IMR-90 (cell line): ENCODE results near the gene PGS1.

Experiments
- BHLHE40 ChIP-seq: fragments of 150-350 bp; IDR thresholded peaks from 2 replicates; pipeline ENCODE4 v1.6.1; 2016; ENCODE audit warnings: mild to moderate bottlenecking, low read depth, low read length
- CEBPB ChIP-seq: IDR thresholded peaks from 2 replicates; pipeline ENCODE4 v1.6.1; 2012; ENCODE audit warnings: low read depth, low read length, improper control_type of control experiment
- CHD1 ChIP-seq: IDR thresholded peaks from 2 replicates; pipeline ENCODE4 v1.6.1; 2012; ENCODE audit warnings: low read depth, low read length, improper control_type of control experiment
- FOS ChIP-seq: fragments of 150-350 bp; IDR thresholded peaks from 2 replicates; pipeline ENCODE4 v1.6.1; 2016; ENCODE audit warnings: low read depth, low read length
- MAFK ChIP-seq: IDR thresholded peaks from 2 replicates; pipeline ENCODE4 v1.6.1; 2012; ENCODE audit warnings: low read depth, low read length, improper control_type of control experiment
- MAZ ChIP-seq: IDR thresholded peaks from 2 replicates; pipeline ENCODE4 v1.6.1; 2012; ENCODE audit warnings: low read depth, mild to moderate bottlenecking, low read length, improper control_type of control experiment, moderate library complexity, borderline replicate concordance
- MXI1 ChIP-seq: IDR thresholded peaks from 2 replicates; pipeline ENCODE4 v1.6.1; 2012; ENCODE audit warnings: low read depth, mild to moderate bottlenecking, low read length, moderate library complexity, borderline replicate concordance
- POLR2A ChIP-seq: IDR thresholded peaks from 2 replicates; pipeline ENCODE4 v1.6.1; 2012; ENCODE audit warnings: mild to moderate bottlenecking, low read depth, low read length
- RAD21 ChIP-seq: IDR thresholded peaks from 2 replicates; pipeline ENCODE4 v1.6.1; 2012; ENCODE audit warnings: low read length, improper control_type of control experiment
- RCOR1 ChIP-seq: IDR thresholded peaks from 2 replicates; pipeline ENCODE4 v1.6.1; 2012; ENCODE audit warnings: mild to moderate bottlenecking, low read length, improper control_type of control experiment; ENCODE audit not compliant: insufficient replicate concordance
- RFX5 ChIP-seq: IDR thresholded peaks from 2 replicates; pipeline ENCODE4 v1.8.0; 2012; ENCODE audit warnings: low read depth, mild to moderate bottlenecking, low read length, moderate library complexity
- SMC3 ChIP-seq: fragments of 150-350 bp; IDR thresholded peaks from 2 replicates; pipeline ENCODE4 v1.6.1; 2016; ENCODE audit warnings: low read depth, mild to moderate bottlenecking, antibody characterized with exemption, low read length, moderate library complexity
- TF ChIP-seq, protein P1 (sequence below): fragments of 150-350 bp; IDR thresholded peaks from 2 replicates; pipeline ENCODE4 v1.6.1; 2017; ENCODE audit warnings: mild to moderate bottlenecking, antibody characterized with exemption, low read length, low read depth
- TF ChIP-seq, protein P2 (sequence below): conservative IDR thresholded peaks from 2 replicates; pipeline ENCODE4 v1.5.1; 2012; ENCODE audit warnings: mild to moderate bottlenecking, low read depth, low read length, improper control_type of control experiment

DNA sequence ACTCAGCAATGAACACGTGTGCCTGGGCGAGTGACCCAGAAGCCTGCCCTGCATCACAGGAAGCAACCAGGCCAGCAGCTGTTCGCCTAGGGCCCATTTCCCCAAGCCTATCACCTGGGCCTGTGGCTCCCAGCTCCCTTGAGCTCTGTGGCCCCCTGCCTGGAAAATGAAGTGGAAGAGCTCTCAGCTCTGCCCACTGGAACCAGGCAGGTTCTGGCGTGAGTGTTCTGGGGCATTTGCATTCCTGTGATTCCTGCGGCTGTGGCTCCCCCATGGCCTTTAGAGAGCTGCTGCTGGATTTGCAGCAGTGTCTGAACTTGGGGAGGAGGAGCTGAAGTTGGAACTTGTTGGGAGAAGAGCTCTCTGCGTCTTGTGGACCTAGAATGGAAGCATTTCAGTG lies 22.8 kb downstream of the PGS1 start:
- TF ChIP-seq, protein P1, sequence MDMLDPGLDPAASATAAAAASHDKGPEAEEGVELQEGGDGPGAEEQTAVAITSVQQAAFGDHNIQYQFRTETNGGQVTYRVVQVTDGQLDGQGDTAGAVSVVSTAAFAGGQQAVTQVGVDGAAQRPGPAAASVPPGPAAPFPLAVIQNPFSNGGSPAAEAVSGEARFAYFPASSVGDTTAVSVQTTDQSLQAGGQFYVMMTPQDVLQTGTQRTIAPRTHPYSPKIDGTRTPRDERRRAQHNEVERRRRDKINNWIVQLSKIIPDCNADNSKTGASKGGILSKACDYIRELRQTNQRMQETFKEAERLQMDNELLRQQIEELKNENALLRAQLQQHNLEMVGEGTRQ: no peak
- TF ChIP-seq, protein P2, sequence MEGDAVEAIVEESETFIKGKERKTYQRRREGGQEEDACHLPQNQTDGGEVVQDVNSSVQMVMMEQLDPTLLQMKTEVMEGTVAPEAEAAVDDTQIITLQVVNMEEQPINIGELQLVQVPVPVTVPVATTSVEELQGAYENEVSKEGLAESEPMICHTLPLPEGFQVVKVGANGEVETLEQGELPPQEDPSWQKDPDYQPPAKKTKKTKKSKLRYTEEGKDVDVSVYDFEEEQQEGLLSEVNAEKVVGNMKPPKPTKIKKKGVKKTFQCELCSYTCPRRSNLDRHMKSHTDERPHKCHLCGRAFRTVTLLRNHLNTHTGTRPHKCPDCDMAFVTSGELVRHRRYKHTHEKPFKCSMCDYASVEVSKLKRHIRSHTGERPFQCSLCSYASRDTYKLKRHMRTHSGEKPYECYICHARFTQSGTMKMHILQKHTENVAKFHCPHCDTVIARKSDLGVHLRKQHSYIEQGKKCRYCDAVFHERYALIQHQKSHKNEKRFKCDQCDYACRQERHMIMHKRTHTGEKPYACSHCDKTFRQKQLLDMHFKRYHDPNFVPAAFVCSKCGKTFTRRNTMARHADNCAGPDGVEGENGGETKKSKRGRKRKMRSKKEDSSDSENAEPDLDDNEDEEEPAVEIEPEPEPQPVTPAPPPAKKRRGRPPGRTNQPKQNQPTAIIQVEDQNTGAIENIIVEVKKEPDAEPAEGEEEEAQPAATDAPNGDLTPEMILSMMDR: no peak
- TF ChIP-seq MAFK: no peak
- TF ChIP-seq BHLHE40: no peak
- TF ChIP-seq POLR2A: no peak
- TF ChIP-seq RFX5: no peak
- TF ChIP-seq FOS: no peak
- TF ChIP-seq CEBPB: no peak
- TF ChIP-seq RAD21: no peak
- TF ChIP-seq MAZ: no peak
- no peak for TF ChIP-seq RCOR1
- no peak for TF ChIP-seq SMC3
- TF ChIP-seq CHD1: no peak
- no peak for TF ChIP-seq MXI1
